ENCODE data around the gene KCMF1.

KCMF1 gene

GRCh38 chr2:85019121-85019520 is 48.2 kb downstream of the KCMF1 start:
- Mint-ChIP-seq H3K36me3 (peaks cover 15% of the 10 kb centered on the region), H3K4me1 (peaks cover 75% of the 10 kb centered on the region), H3K27me3 (no peaks in the 10 kb centered on the region), H3K27ac (peak overlapping the region; percentile 70), H3K4me3 (no peak overlapping the region), H3K9me3 (no peaks in the 10 kb centered on the region)

- peaks cover 18% of the 10 kb centered on the region for H3K36me3 Mint-ChIP-seq
- no peak overlapping the region for H3K27ac Mint-ChIP-seq
- H3K9me3 Mint-ChIP-seq: no peaks in the 10 kb centered on the region
- H3K4me3 Mint-ChIP-seq: no peak overlapping the region
- H3K27me3 Mint-ChIP-seq: no peaks in the 10 kb centered on the region
- peaks cover 64% of the 10 kb centered on the region for H3K4me1 Mint-ChIP-seq
These were observed 51.3 kb downstream of the KCMF1 start for GRCh38 chr2:85022232-85022631.

GRCh38 chr2:85024372-85025047 is 53.5 kb downstream of the KCMF1 start:
- Mint-ChIP-seq H3K36me3 (peaks cover 23% of the 10 kb centered on the region), H3K4me3 (no peak overlapping the region), H3K27me3 (no peaks in the 10 kb centered on the region), H3K27ac (peak overlapping the region; percentile 68), H3K4me1 (peaks cover 48% of the 10 kb centered on the region), H3K9me3 (no peaks in the 10 kb centered on the region)

- Mint-ChIP-seq H3K27ac (no peak overlapping the region), H3K36me3 (peaks cover 27% of the 10 kb centered on the region), H3K4me1 (peaks cover 27% of the 10 kb centered on the region), H3K27me3 (no peaks in the 10 kb centered on the region), H3K9me3 (no peaks in the 10 kb centered on the region), H3K4me3 (no peak overlapping the region)
These were observed 61.7 kb downstream of the KCMF1 start for GRCh38 chr2:85032621-85033020.

GRCh38 chr2:85033388-85033787 is 62.4 kb downstream of the KCMF1 start:
- H3K27ac Mint-ChIP-seq: no peak overlapping the region
- H3K36me3 Mint-ChIP-seq: peaks cover 29% of the 10 kb centered on the region
- no peak overlapping the region for H3K4me3 Mint-ChIP-seq
- H3K9me3 Mint-ChIP-seq: no peaks in the 10 kb centered on the region
- no peaks in the 10 kb centered on the region for H3K27me3 Mint-ChIP-seq
- peaks cover 30% of the 10 kb centered on the region for H3K4me1 Mint-ChIP-seq

GRCh38 chr2:85034158-85034557 is 63.2 kb downstream of the KCMF1 start:
- Mint-ChIP-seq H3K27ac (no peak overlapping the region), H3K4me3 (no peak overlapping the region), H3K27me3 (no peaks in the 10 kb centered on the region), H3K9me3 (no peaks in the 10 kb centered on the region), H3K36me3 (peaks cover 31% of the 10 kb centered on the region), H3K4me1 (peaks cover 33% of the 10 kb centered on the region)

- no peak overlapping the region for H3K27ac Mint-ChIP-seq
These were observed 66.7 kb downstream of the KCMF1 start for GRCh38 chr2:85037622-85038021.

GRCh38 chr2:85042330-85042729 is 71.4 kb downstream of the KCMF1 start:
- H3K27ac Mint-ChIP-seq: peak overlapping the region; percentile 60

More at GRCh38 chr2:85037622-85038021, 66.7 kb downstream of the KCMF1 start:
- Mint-ChIP-seq H3K4me1 (peaks cover 28% of the 10 kb centered on the region), H3K9me3 (no peaks in the 10 kb centered on the region), H3K4me3 (no peak overlapping the region), H3K36me3 (peaks cover 29% of the 10 kb centered on the region), H3K27me3 (no peaks in the 10 kb centered on the region)

GRCh38 chr2:85048534-85048933 is 77.6 kb downstream of the KCMF1 start:
- H3K27ac Mint-ChIP-seq: no peak overlapping the region
- H3K36me3 Mint-ChIP-seq: peaks cover 13% of the 10 kb centered on the region
- no peak overlapping the region for H3K4me3 Mint-ChIP-seq

More at GRCh38 chr2:85042330-85042729, 71.4 kb downstream of the KCMF1 start:
- Mint-ChIP-seq H3K27me3 (no peaks in the 10 kb centered on the region), H3K9me3 (no peaks in the 10 kb centered on the region), H3K36me3 (peaks cover 30% of the 10 kb centered on the region), H3K4me1 (peaks cover 13% of the 10 kb centered on the region), H3K4me3 (no peak overlapping the region)

GRCh38 chr2:85049236-85049635 is 78.3 kb downstream of the KCMF1 start:
- no peaks in the 10 kb centered on the region for H3K27me3 Mint-ChIP-seq
- peak overlapping the region; percentile 21 for H3K27ac Mint-ChIP-seq
- H3K9me3 Mint-ChIP-seq: no peaks in the 10 kb centered on the region
- H3K36me3 Mint-ChIP-seq: peaks cover 15% of the 10 kb centered on the region
- peaks cover 29% of the 10 kb centered on the region for H3K4me1 Mint-ChIP-seq
- no peak overlapping the region for H3K4me3 Mint-ChIP-seq

More at GRCh38 chr2:85048534-85048933, 77.6 kb downstream of the KCMF1 start:
- no peaks in the 10 kb centered on the region for H3K9me3 Mint-ChIP-seq
- no peaks in the 10 kb centered on the region for H3K27me3 Mint-ChIP-seq
- H3K4me1 Mint-ChIP-seq: peaks cover 22% of the 10 kb centered on the region

- no peaks in the 10 kb centered on the region for H3K27me3 Mint-ChIP-seq
- no peak overlapping the region for H3K27ac Mint-ChIP-seq
These were observed 82.8 kb downstream of the KCMF1 start for GRCh38 chr2:85053802-85054201.

GRCh38 chr2:85057226-85057962 is 86.4 kb downstream of the KCMF1 start:
- peaks cover 5% of the 10 kb centered on the region for H3K36me3 Mint-ChIP-seq
- no peaks in the 10 kb centered on the region for H3K9me3 Mint-ChIP-seq
- H3K27me3 Mint-ChIP-seq: no peaks in the 10 kb centered on the region
- H3K4me1 Mint-ChIP-seq: peaks cover 50% of the 10 kb centered on the region
- no peak overlapping the region for H3K27ac Mint-ChIP-seq
- no peak overlapping the region for H3K4me3 Mint-ChIP-seq

More at GRCh38 chr2:85053802-85054201, 82.8 kb downstream of the KCMF1 start:
- Mint-ChIP-seq H3K4me1 (peaks cover 60% of the 10 kb centered on the region), H3K4me3 (no peak overlapping the region), H3K36me3 (peaks cover 7% of the 10 kb centered on the region), H3K9me3 (no peaks in the 10 kb centered on the region)

- no peaks in the 10 kb centered on the region for H3K27me3 Mint-ChIP-seq
- no peak overlapping the region for H3K27ac Mint-ChIP-seq
- H3K4me1 Mint-ChIP-seq: peaks cover 13% of the 10 kb centered on the region
- no peaks in the 10 kb centered on the region for H3K36me3 Mint-ChIP-seq
- H3K9me3 Mint-ChIP-seq: no peaks in the 10 kb centered on the region
- H3K4me3 Mint-ChIP-seq: no peak overlapping the region
These were observed 90.9 kb downstream of the KCMF1 start for GRCh38 chr2:85061896-85062295.

GRCh38 chr2:85062565-85062964 is 91.6 kb downstream of the KCMF1 start:
- H3K36me3 Mint-ChIP-seq: no peaks in the 10 kb centered on the region

GRCh38 chr2:85063981-85064599 is 93.1 kb downstream of the KCMF1 start:
- Mint-ChIP-seq H3K9me3 (no peaks in the 10 kb centered on the region), H3K36me3 (no peaks in the 10 kb centered on the region), H3K4me1 (peaks cover 12% of the 10 kb centered on the region), H3K4me3 (no peak overlapping the region), H3K27me3 (peaks cover 3% of the 10 kb centered on the region), H3K27ac (peak overlapping the region; percentile 30)

More at GRCh38 chr2:85062565-85062964, 91.6 kb downstream of the KCMF1 start:
- H3K27me3 Mint-ChIP-seq: peaks cover 2% of the 10 kb centered on the region
- H3K4me3 Mint-ChIP-seq: no peak overlapping the region
- H3K27ac Mint-ChIP-seq: no peak overlapping the region
- H3K4me1 Mint-ChIP-seq: peaks cover 14% of the 10 kb centered on the region
- H3K9me3 Mint-ChIP-seq: no peaks in the 10 kb centered on the region

All from activated naive CD4-positive, alpha-beta T cell treated with anti-CD3 and anti-CD28 coated beads, Interleukin-2, amount 50 U/mL, for 24 hours (primary cell).